ENCODE results near the gene HPSE2. TPM values are rescaled to one million over a fixed set of nuclear protein-coding genes. Genes with fewer than 3 reads are reported as not detected.

HPSE2 gene
- total and polyA plus RNA-seq, 2 experiments from 2014 or later = 0.10 to 0.24 TPM

DNA sequence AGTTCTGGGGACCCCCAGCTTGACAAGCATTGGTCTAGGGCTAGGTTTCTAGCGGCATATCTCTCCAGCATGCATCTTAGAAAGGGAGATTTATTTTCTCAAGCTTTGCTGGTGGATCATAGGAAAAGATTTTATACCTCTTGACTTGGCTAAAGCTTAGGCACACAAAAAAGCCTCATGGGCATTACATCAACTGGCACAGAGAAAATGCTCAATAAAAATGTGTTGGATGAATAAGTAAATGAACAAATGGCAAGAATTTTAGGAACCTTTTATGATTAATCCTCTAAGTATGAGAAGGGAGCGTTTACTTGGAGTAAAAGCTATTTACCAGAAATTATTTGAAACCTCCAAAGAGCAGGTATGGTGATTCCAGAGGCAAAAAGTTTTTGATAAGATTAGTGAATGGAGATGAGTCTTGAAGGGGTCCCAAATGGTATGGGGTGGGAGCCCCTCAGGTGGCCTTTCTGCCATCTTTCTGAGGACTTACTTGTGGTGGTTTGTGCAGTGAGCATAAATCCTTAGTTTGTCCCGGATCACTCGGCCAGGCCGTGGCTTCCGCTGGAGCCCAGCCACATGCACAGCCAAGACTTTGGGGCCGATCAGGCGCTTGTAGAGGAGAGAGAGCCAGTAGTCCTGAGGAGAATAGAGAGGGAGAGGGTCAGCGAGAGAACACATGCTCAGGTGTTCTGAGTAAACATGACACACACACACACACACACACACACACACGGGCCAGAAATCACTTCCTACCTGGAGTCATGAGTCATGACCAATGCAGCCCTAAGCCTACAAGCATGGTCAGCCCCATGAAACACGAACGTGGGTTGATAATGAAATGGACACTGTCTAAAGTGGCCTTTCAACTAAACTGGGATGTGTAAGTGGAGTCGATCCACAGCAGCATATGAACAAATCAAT lies 745.8 kb downstream of the HPSE2 start (continued):
- TF ChIP-seq ZNF114 (CRISPR knock-in tag; IDR thresholded peaks at IDR 0.05) (no peak), NANOG (IDR thresholded peaks at IDR 0.05; ENCODE audit: borderline replicate concordance) (no peak)
- TF ChIP-seq, protein P1, sequence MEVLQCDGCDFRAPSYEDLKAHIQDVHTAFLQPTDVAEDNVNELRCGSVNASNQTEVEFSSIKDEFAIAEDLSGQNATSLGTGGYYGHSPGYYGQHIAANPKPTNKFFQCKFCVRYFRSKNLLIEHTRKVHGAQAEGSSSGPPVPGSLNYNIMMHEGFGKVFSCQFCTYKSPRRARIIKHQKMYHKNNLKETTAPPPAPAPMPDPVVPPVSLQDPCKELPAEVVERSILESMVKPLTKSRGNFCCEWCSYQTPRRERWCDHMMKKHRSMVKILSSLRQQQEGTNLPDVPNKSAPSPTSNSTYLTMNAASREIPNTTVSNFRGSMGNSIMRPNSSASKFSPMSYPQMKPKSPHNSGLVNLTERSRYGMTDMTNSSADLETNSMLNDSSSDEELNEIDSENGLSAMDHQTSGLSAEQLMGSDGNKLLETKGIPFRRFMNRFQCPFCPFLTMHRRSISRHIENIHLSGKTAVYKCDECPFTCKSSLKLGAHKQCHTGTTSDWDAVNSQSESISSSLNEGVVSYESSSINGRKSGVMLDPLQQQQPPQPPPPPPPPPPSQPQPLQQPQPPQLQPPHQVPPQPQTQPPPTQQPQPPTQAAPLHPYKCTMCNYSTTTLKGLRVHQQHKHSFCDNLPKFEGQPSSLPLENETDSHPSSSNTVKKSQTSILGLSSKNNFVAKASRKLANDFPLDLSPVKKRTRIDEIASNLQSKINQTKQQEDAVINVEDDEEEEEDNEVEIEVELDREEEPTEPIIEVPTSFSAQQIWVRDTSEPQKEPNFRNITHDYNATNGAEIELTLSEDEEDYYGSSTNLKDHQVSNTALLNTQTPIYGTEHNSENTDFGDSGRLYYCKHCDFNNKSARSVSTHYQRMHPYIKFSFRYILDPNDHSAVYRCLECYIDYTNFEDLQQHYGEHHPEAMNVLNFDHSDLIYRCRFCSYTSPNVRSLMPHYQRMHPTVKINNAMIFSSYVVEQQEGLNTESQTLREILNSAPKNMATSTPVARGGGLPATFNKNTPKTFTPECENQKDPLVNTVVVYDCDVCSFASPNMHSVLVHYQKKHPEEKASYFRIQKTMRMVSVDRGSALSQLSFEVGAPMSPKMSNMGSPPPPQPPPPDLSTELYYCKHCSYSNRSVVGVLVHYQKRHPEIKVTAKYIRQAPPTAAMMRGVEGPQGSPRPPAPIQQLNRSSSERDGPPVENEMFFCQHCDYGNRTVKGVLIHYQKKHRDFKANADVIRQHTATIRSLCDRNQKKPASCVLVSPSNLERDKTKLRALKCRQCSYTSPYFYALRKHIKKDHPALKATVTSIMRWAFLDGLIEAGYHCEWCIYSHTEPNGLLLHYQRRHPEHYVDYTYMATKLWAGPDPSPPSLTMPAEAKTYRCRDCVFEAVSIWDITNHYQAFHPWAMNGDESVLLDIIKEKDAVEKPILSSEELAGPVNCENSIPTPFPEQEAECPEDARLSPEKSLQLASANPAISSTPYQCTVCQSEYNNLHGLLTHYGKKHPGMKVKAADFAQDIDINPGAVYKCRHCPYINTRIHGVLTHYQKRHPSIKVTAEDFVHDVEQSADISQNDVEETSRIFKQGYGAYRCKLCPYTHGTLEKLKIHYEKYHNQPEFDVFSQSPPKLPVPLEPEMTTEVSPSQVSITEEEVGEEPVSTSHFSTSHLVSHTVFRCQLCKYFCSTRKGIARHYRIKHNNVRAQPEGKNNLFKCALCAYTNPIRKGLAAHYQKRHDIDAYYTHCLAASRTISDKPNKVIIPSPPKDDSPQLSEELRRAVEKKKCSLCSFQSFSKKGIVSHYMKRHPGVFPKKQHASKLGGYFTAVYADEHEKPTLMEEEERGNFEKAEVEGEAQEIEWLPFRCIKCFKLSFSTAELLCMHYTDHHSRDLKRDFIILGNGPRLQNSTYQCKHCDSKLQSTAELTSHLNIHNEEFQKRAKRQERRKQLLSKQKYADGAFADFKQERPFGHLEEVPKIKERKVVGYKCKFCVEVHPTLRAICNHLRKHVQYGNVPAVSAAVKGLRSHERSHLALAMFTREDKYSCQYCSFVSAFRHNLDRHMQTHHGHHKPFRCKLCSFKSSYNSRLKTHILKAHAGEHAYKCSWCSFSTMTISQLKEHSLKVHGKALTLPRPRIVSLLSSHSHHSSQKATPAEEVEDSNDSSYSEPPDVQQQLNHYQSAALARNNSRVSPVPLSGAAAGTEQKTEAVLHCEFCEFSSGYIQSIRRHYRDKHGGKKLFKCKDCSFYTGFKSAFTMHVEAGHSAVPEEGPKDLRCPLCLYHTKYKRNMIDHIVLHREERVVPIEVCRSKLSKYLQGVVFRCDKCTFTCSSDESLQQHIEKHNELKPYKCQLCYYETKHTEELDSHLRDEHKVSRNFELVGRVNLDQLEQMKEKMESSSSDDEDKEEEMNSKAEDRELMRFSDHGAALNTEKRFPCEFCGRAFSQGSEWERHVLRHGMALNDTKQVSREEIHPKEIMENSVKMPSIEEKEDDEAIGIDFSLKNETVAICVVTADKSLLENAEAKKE (CRISPR knock-in tag; IDR thresholded peaks at IDR 0.05) = no peak

DNA sequence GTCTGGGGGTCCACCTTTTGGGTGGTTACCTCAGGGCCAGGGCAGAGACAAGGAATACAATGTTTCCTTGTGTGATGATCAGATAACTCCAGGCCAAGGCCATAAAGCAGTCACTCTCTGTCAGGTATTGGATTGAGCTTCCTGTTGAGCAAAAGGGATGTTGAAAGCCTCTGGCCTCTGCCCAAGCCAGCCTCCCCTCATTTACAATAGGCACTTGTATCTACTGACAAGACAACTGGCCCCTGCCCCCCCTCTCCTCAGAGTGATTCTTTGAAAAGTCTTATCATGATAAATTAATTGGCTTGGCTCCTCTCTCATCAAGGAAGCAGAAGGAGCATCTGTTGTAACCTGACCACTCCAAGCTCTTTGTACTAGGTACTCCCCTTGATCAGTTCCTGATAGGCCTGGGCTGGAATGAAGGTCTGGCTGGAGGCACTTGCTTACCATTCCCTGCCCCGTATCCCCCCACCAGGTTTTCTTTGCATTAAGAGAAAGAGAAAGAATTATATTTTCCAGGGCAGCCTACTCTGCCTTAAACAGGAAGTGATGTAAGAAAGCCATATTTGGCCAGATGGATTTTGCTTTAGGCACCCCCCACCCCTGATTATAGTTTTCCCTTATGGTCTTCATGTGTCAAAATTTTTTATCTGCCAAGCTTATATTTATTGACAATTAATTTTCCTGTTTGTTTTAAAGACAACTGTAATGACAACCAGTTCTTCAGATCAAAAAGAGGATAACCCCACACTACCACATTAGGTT lies 746.8 kb downstream of the HPSE2 start:
- H3K27ac ChIP-seq (ENCODE audit: low read depth) = no peak overlapping the region
- TF ChIP-seq POLR2AphosphoS5 (IDR thresholded peaks at IDR 0.05; ENCODE audit: low read depth) (no peak), NANOG (IDR thresholded peaks at IDR 0.05; ENCODE audit: borderline replicate concordance) (no peak), CREB1 (CRISPR knock-in tag; IDR thresholded peaks at IDR 0.05; ENCODE audit: low read depth) (no peak)
- no peaks in the 10 kb centered on the region for H4K20me1 ChIP-seq (replicated peaks; ENCODE audit: insufficient read depth)

More for the DNA sequence above, 746.8 kb downstream of the HPSE2 start:
- Histone ChIP-seq H3K9me2 (ENCODE audit: insufficient read depth) (no peaks in the 10 kb centered on the region), H3K4me2 (no peak overlapping the region), H3K36me3 (ENCODE audit: insufficient read depth) (no peaks in the 10 kb centered on the region), H3F3A (replicated peaks; ENCODE audit: low read depth) (no peaks in the 10 kb centered on the region), H3K4me1 (ENCODE audit: insufficient read depth) (no peaks in the 10 kb centered on the region), H3K27me3 (ENCODE audit: insufficient read depth) (no peaks in the 10 kb centered on the region), H3K79me2 (replicated peaks; ENCODE audit: insufficient read depth) (no peaks in the 10 kb centered on the region), H2AFZ (no peak overlapping the region), H3K4me3 (no peak overlapping the region)
- H3K4me1 Mint-ChIP-seq = no peaks in the 10 kb centered on the region; the same call in 2 of the 3 replicates
- H3K36me3 Mint-ChIP-seq (ENCODE audit: low read depth) = peaks cover 2% of the 10 kb centered on the region; the same call in 1 of the 3 replicates
- H3K27me3 Mint-ChIP-seq (ENCODE audit: insufficient read depth, low read depth, poor library complexity) = no peaks in the 10 kb centered on the region
- DNase-seq (ENCODE audit: low spot score) (no peak), ATAC-seq (no peak)
- no peak overlapping the region for H3K27ac Mint-ChIP-seq
- H3K9me3 Mint-ChIP-seq = peaks cover 3% of the 10 kb centered on the region; the same call in 1 of the 3 replicates
- no peak overlapping the region for H3K4me3 Mint-ChIP-seq

Data from GM23338 (cell line).